K562 (cell line): Measurements from ENCODE around the gene KLF1. TPM values are rescaled to one million over a fixed set of nuclear protein-coding genes. Genes with fewer than 3 reads are reported as not detected.

Experiments used
- BRD9 ChIP-seq: fragments of 450-650 bp; IDR thresholded peaks from 2 replicates; pipeline ENCODE4 v1.6.1; 2018; ENCODE audit warnings: low read depth; ENCODE audit not compliant: partially characterized antibody
- CBX1 ChIP-seq: sonication (generic); IDR thresholded peaks from 2 replicates; pipeline ENCODE4 v1.6.1; 2016; ENCODE audit warnings: antibody characterized with exemption, low read depth, mild to moderate bottlenecking
- GTF3C2 ChIP-seq: IDR thresholded peaks from 3 replicates; pipeline ENCODE4 v1.6.1; 2011; ENCODE audit warnings: borderline replicate concordance, mild to moderate bottlenecking, moderate library complexity; ENCODE audit not compliant: insufficient read length; ENCODE audit errors: extremely low read depth
- HNRNPUL1 ChIP-seq: fragments of 200-400 bp; formaldehyde crosslinking; IDR thresholded peaks from 2 replicates; pipeline ENCODE4 v1.6.1; 2017; ENCODE audit warnings: low read length
- ILK ChIP-seq: fragments of 450-650 bp; IDR thresholded peaks from 2 replicates; pipeline ENCODE4 v1.6.1; 2016; ENCODE audit warnings: missing genetic modification characterization, low read depth, mild to moderate bottlenecking, missing compliant biosample characterization, moderate library complexity, borderline replicate concordance
- PTTG1 ChIP-seq: fragments of 450-650 bp; IDR thresholded peaks from 2 replicates; pipeline ENCODE4 v1.6.1; 2016; ENCODE audit warnings: low read depth, mild to moderate bottlenecking, missing genetic modification characterization, missing compliant biosample characterization
- SRF ChIP-seq, 2 experiments: fragments of 250-450, 450-650 bp in 1 of 2; sonication (Bioruptor Pico) in 1 of 2; sonication (generic) in 1 of 2; formaldehyde crosslinking; IDR thresholded peaks; 2 replicates each; pipeline versions ENCODE4 v1.5.0 to v1.5.1; 2020 to 2022; ENCODE audit warnings: mild to moderate bottlenecking in 1 of 2, missing genetic modification reagents in 1 of 2
- ZNF586 ChIP-seq: fragments of 450-650 bp; formaldehyde crosslinking; conservative IDR thresholded peaks from 2 replicates; pipeline ENCODE4 v1.4.0; 2020; ENCODE audit warnings: mild to moderate bottlenecking, moderate library complexity
- ZNF785 ChIP-seq: fragments of 250-450 bp; sonication (Bioruptor Pico); IDR thresholded peaks from 2 replicates; pipeline ENCODE4 v1.4.0; 2020; ENCODE audit warnings: mild to moderate bottlenecking
- polyA plus RNA-seq, 8 experiments: library from polyadenylated mRNA; depleted of rRNA in 4 of 8; stranded (reverse) in 5 of 8; unstranded in 3 of 8; fragments of >200 nt; fragmentation: Nextera tagmentation in 2 of 8; fragmentation: Illumina TruSeq in 1 of 8; extraction: Ambion mirVana in 2 of 8; extraction: Trizol in 1 of 8; gene quantifications; 2 replicates each; pipeline versions ENCODE4 v1.2.1 to v1.2.3, GENCODE V29; 2011 to 2014; ENCODE audit warnings: inconsistent platforms in 1 of 8, missing spikeins in 1 of 8
- total RNA-seq, 7 experiments: library from RNA; depleted of rRNA in 6 of 7; stranded (reverse); fragments of >200 nt in 6 of 7; fragmentation: Illumina TruSeq in 2 of 7; extraction: Trizol in 2 of 7; gene quantifications; 2 replicates each; pipeline versions ENCODE4 v1.2.1 to v1.2.3, GENCODE V29; 2011 to 2021; ENCODE audit warnings: low replicate concordance in 1 of 7
- TF ChIP-seq, protein P1 (sequence below): fragments of 450-650 bp; IDR thresholded peaks from 2 replicates; pipeline ENCODE4 v1.6.1; 2016; ENCODE audit warnings: mild to moderate bottlenecking, moderate library complexity
- TF ChIP-seq, protein P2 (sequence below): fragments of 200-800 bp; sonication (Bioruptor generic); IDR thresholded peaks from 2 replicates; pipeline ENCODE4 v1.6.1; 2017; ENCODE audit warnings: missing genetic modification characterization, missing compliant biosample characterization

Gene KLF1
- total and polyA plus RNA-seq, 9 of the 15 experiments (the other 6 are each of a cell fraction or from before 2014, with no cell fraction given), result 8.4 to 163 (median 47.3) TPM

DNA sequence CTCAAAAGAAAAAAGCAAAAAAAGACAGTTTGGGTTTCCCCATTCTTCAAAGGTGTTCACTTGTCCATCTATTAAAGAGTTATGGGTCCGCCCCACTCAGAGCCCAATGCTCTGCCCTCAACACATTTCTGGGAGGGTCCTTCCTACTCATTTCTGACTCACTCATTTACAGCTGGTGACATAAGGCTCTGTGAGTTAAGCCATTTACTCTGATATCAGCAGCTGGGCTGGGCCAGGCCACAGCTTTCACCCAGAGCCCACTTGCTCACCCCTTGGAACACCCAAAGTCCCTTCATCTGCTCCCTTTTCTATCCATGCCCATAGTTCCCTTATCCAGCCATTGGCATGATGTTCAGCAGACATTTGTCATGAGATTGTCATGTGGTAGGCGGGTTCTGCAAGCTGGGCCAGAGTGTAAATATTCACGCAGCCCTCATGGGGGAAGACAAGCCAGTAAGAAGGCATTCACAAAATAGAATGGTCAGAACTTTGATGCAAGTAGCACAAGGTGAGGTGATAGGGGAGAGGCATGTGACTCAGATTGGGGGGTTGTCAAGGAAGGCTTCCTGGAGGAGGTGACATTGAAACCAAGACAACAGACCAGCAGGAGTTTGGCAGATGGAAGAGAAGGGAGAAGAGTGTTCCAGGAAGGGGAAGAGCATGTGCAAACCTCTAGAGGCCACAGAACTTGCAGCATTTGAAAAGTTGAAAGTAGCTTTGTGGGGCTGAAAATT lies 42.8 kb downstream of the KLF1 start (continued):
- TF ChIP-seq, protein P1, sequence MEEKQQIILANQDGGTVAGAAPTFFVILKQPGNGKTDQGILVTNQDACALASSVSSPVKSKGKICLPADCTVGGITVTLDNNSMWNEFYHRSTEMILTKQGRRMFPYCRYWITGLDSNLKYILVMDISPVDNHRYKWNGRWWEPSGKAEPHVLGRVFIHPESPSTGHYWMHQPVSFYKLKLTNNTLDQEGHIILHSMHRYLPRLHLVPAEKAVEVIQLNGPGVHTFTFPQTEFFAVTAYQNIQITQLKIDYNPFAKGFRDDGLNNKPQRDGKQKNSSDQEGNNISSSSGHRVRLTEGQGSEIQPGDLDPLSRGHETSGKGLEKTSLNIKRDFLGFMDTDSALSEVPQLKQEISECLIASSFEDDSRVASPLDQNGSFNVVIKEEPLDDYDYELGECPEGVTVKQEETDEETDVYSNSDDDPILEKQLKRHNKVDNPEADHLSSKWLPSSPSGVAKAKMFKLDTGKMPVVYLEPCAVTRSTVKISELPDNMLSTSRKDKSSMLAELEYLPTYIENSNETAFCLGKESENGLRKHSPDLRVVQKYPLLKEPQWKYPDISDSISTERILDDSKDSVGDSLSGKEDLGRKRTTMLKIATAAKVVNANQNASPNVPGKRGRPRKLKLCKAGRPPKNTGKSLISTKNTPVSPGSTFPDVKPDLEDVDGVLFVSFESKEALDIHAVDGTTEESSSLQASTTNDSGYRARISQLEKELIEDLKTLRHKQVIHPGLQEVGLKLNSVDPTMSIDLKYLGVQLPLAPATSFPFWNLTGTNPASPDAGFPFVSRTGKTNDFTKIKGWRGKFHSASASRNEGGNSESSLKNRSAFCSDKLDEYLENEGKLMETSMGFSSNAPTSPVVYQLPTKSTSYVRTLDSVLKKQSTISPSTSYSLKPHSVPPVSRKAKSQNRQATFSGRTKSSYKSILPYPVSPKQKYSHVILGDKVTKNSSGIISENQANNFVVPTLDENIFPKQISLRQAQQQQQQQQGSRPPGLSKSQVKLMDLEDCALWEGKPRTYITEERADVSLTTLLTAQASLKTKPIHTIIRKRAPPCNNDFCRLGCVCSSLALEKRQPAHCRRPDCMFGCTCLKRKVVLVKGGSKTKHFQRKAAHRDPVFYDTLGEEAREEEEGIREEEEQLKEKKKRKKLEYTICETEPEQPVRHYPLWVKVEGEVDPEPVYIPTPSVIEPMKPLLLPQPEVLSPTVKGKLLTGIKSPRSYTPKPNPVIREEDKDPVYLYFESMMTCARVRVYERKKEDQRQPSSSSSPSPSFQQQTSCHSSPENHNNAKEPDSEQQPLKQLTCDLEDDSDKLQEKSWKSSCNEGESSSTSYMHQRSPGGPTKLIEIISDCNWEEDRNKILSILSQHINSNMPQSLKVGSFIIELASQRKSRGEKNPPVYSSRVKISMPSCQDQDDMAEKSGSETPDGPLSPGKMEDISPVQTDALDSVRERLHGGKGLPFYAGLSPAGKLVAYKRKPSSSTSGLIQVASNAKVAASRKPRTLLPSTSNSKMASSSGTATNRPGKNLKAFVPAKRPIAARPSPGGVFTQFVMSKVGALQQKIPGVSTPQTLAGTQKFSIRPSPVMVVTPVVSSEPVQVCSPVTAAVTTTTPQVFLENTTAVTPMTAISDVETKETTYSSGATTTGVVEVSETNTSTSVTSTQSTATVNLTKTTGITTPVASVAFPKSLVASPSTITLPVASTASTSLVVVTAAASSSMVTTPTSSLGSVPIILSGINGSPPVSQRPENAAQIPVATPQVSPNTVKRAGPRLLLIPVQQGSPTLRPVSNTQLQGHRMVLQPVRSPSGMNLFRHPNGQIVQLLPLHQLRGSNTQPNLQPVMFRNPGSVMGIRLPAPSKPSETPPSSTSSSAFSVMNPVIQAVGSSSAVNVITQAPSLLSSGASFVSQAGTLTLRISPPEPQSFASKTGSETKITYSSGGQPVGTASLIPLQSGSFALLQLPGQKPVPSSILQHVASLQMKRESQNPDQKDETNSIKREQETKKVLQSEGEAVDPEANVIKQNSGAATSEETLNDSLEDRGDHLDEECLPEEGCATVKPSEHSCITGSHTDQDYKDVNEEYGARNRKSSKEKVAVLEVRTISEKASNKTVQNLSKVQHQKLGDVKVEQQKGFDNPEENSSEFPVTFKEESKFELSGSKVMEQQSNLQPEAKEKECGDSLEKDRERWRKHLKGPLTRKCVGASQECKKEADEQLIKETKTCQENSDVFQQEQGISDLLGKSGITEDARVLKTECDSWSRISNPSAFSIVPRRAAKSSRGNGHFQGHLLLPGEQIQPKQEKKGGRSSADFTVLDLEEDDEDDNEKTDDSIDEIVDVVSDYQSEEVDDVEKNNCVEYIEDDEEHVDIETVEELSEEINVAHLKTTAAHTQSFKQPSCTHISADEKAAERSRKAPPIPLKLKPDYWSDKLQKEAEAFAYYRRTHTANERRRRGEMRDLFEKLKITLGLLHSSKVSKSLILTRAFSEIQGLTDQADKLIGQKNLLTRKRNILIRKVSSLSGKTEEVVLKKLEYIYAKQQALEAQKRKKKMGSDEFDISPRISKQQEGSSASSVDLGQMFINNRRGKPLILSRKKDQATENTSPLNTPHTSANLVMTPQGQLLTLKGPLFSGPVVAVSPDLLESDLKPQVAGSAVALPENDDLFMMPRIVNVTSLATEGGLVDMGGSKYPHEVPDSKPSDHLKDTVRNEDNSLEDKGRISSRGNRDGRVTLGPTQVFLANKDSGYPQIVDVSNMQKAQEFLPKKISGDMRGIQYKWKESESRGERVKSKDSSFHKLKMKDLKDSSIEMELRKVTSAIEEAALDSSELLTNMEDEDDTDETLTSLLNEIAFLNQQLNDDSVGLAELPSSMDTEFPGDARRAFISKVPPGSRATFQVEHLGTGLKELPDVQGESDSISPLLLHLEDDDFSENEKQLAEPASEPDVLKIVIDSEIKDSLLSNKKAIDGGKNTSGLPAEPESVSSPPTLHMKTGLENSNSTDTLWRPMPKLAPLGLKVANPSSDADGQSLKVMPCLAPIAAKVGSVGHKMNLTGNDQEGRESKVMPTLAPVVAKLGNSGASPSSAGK, result no peak
- TF ChIP-seq ZNF586 (no peak), SRF (CRISPR knock-in tag; IDR thresholded peaks at IDR 0.05) (no peak), BRD9 (no peak), GTF3C2 (no peak), PTTG1 (tag) (no peak), ILK (tag) (no peak), HNRNPUL1 (no peak), ZNF785 (CRISPR knock-in tag) (no peak), CBX1 (no peak)
- TF ChIP-seq, protein P2, sequence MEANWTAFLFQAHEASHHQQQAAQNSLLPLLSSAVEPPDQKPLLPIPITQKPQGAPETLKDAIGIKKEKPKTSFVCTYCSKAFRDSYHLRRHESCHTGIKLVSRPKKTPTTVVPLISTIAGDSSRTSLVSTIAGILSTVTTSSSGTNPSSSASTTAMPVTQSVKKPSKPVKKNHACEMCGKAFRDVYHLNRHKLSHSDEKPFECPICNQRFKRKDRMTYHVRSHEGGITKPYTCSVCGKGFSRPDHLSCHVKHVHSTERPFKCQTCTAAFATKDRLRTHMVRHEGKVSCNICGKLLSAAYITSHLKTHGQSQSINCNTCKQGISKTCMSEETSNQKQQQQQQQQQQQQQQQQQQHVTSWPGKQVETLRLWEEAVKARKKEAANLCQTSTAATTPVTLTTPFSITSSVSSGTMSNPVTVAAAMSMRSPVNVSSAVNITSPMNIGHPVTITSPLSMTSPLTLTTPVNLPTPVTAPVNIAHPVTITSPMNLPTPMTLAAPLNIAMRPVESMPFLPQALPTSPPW (CRISPR knock-in tag), result no peak
